HG02884 (cell line): ENCODE data around the gene PRDM15.

Source experiments
- ATAC-seq: cut with Tn5 transposase; IDR thresholded peaks from one replicate; pipeline ENCODE4 v1.9.1; 2021; ENCODE audit warnings: mild to moderate bottlenecking, moderate library complexity; ENCODE audit not compliant: unreplicated experiment

PRDM15 gene

GRCh38 chr21:41886328-41886727 lies 7.2 kb upstream of the PRDM15 start:
- ATAC-seq = no peak

DNA sequence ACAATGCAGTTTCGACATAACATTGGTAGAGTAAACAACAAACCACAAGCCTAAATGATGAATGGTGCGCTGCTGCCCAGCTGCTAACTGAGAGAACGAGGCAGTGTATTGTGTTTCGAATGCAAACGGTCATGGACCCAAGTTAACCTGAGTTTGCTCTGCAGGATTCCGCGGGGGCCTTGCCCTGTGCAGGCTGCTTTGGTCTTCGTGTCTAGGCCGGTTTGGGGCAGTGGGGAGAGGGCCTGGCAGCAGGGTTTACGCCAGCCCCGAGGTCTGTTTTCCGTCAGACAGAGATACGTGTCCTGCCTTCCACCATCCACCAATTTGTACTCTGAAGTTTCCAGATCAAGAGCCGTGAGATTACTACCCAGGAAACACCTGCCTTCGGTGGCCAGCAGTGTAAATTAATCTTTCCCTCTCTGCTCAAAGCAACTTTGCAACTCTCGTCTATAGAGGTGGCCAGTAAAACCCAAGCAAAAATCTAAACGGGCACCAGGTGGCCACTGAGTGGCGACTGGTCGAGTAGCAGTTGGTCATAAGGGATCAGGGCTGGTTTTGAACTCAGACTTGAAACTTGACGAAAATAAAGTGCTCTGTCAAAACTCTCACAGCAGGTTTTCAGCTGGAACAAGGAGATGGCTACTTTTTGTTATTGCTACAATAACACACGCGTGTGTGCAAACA lies 6.3 kb upstream of the PRDM15 start:
- no peak for ATAC-seq

DNA sequence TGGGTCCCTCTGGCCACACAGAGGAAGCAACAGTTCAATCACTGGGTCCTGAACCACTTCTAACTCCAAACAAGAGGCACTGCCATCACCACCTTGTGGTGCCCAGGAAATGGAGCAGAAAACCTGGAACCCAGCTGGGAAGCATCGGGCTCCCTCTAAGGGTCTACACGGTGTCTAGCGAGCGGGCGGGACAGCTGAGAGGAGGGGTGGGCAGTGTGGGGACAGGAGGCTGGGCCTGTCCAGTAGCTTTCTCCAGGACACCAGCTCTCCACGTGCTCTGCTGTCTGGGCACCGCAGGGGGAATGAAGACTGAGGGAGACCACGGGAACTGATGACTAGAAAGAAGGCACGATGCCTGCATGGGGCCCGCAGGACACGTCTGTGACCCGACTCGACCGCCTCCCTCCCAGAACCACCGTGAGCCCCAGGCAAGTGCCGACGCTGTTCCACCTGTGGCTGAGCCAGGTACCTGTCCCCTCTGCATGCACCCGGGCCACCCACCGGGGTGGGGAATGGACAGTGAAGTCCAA lies 5.4 kb upstream of the PRDM15 start:
- no peak for ATAC-seq

DNA sequence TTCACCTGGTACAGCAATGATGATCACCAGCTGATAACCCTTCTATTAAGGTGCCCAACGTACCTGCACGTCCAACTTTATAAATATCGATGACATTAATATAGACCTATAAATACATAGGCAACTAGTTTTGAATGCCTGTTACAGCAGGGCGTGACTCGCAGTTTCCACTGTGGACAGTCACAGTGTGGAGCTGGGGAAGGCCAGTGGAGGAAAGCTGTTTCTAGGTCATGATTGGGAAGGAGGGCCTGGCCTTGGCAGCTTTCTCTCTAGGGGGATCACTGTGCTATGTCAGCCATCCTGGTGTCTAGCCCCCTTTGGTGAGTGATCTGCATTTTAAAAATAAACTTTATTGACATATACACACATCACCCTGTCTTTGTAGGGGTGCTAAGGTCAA lies 4.4 kb upstream of the PRDM15 start:
- ATAC-seq = no peak

DNA sequence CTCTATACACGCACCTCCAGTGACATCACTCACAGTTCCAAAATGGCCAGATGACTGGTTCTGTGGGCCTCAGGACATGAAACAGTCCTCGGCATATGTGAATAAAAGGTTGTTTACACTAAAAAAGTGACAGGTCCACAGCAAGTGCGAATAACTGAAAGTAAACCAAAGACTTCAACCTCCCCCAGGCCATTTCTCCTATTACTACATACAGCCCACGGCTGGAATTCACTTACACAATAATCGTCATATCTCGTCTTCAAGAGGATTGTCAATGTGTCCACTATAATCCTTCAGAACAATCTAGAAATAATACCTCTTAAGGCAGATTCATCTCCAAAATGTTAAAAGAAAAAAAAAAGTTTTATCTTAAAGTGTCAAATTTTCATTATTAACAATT lies 1.9 kb upstream of the PRDM15 start:
- ATAC-seq = no peak

- ATAC-seq = no peak
Measured at GRCh38 chr21:41880153-41880552, 1.0 kb upstream of the PRDM15 start.

GRCh38 chr21:41878831-41879189 lies 334 bp downstream of the PRDM15 start:
- ATAC-seq = peak; percentile 37

DNA sequence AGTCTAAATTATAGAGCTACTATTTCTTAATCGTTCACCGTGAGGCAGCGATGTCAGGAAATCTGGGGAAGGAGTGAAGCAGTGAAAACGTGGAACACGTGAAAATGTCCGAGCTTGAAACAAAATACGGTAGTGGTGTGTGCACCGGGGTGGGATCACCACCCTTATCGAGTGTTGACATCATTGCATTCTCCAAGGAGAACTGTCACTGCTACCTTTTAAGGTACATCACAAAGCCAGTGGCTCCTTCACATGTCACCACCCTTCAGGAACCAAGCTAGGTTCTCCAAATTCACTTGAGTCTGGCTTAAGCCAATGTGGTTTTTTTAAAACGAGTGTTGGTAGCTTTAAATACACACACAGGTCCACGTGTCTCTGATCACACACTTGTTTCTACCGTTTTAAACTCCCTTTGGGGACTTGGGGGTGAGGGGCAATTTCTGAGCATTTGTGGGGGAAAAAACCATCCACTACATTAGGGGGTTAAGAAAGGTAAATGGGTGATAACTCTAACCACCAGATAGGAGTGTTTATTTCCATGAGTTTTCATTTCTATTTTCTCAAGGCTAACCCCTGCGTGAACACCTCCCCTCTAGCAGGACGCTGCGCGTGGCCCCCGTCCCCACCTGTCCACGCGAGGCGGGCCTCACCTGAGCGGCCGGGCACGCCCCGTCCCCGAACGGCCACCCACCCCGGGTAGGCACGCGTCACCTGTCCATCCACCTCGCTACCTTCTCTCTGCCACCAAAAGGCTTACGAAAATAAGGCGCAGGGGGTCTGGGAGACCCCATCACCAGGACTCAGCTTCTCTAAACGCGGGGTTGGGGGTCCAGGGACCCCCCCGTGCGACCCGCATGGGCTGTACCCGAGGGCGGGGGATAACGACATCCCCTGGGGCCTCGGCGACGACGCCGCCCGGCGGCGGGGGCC lies 978 bp downstream of the PRDM15 start:
- no peak for ATAC-seq

- no peak for ATAC-seq
Measured at GRCh38 chr21:41876928-41877652, 2.1 kb downstream of the PRDM15 start.

DNA sequence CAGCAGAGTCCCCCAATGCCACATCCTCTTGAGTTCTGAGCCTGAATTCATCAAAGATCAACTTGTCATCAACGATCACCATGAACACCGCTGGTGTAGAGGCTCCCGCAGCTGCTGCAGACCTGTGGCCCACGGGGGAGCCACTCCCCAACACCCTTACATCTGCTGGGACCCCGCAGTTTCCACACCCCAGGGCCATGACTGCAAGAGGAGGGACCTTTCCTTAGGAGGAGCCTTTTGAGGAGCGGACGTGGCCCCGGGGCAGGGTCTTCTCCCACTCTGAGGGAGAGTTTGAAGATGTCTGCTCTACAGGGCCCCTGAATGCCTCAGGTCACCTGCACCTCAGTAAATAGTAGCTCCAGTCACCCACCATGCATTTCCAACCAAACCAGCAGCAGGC lies 2.7 kb downstream of the PRDM15 start:
- no peak for ATAC-seq

GRCh38 chr21:41875086-41875485 lies 4.1 kb downstream of the PRDM15 start:
- ATAC-seq = no peak

DNA sequence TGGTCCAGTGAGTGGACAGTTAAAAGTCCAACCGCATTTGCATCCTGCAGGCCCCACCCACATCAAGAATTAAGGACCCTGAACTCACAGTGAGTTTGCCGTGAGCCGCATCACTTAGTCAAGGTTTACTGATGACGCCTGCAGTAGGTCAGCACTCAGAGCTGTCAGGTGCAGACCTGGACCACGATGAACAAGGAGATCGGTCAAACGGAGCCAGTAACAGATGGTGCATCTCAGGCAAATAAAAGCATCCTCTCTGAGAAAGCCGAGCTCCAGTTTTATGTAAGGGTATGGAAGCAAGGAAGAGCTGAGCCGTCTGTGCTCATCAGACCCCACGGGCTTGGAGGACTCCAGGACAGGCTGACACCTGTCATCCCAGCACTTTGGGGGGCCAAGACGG lies 4.5 kb downstream of the PRDM15 start:
- no peak for ATAC-seq

- no peak for ATAC-seq
Measured at GRCh38 chr21:41873426-41873825, 5.7 kb downstream of the PRDM15 start.

DNA sequence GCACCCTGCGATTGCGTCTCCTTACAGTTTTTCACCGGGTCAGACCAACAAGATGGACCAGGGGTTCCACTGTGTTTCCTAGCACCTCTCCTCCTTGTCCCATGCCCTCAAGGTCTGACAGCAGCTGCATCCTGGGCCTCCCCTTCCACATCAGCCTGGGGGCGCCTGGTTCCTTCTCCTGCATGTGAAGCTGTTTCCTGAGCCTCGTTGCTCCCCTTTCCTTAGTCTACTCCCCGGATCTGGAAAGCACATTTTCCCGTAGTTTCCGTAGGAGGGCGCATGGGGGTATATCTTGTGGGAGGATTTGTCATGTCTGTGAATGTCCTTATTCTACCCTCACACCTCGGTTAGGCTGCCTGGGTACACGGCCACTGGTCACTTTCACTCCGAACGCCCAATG lies 6.1 kb downstream of the PRDM15 start:
- ATAC-seq = no peak

- no peak for ATAC-seq
Measured at GRCh38 chr21:41871293-41872030, 7.7 kb downstream of the PRDM15 start.

DNA sequence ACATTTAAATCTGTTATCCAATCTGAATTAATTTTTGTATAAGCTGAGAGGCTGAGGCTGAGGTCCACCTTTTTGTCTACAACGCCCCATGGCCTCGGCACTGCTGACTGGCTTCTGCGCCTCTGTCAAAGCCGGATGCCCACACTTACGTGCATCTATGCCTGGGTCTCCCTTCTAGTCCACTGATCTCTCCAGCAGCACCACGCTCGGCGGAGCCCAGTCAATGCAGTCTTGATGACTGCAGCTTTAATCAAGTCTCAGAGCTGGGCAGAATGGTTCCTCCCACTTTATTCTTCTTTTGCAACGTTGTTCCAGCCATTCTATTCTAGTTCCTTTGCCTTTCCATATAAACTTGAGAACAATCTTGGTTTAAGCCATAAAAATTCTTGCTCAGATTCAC lies 9.4 kb downstream of the PRDM15 start:
- ATAC-seq = no peak

- no peak for ATAC-seq
Measured at GRCh38 chr21:41868062-41868710, 11.0 kb downstream of the PRDM15 start.

- ATAC-seq = no peak
Measured at GRCh38 chr21:41867313-41867712, 11.8 kb downstream of the PRDM15 start.

DNA sequence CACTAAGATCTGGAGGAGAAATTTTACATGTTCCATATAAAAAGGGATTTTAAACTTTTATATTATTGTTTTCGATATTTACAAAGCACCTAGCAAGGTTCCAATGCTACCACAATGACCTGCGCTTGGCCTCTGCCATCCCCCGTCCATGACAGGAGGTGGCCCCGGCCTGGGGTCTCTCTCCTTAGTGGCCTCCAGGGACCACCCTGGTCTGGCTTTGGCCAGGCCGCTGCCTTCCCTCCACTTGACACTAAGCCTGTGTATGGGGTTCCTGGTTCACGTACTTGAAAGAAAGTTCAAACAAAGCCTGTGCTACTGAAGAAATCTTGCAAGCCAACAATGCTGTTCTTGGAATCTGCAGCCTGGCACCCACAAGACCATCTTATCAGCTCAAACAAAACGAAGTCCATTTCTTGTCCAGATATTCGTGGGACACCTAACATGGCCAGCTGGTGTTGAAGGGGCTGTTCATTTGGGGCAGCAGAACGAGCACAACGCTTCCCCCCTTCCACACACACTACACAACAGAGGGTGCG lies 12.8 kb downstream of the PRDM15 start:
- no peak for ATAC-seq
